Neural cell (in vitro differentiated cells): ENCODE results near the gene ATP11A. TPM values are rescaled to one million over a fixed set of nuclear protein-coding genes. Genes with fewer than 3 reads are reported as not detected.

ENCODE experiments used
- H2AFZ ChIP-seq: fragments of 200-600, 300-800 bp; sonication (generic), shearing (Covaris generic); 2 replicates; pipeline ENCODE4 v1.6.0; 2014; ENCODE audit warnings: low read depth, mild to moderate bottlenecking, antibody characterized with exemption, low read length, moderate library complexity
- H3F3A ChIP-seq: fragments of 200-600 bp; shearing (Covaris generic); 2 replicates; pipeline ENCODE4 v1.6.1; 2016; ENCODE audit warnings: mild to moderate bottlenecking, moderate library complexity, mixed read lengths, antibody characterized with exemption, low read length; ENCODE audit not compliant: insufficient read depth, poor library complexity, severe bottlenecking
- H3K27ac ChIP-seq: fragments of 200-600, 300-800 bp; sonication (generic), shearing (Covaris generic); 2 replicates; pipeline ENCODE4 v1.5.1; 2014; ENCODE audit warnings: mild to moderate bottlenecking, low read length, moderate library complexity
- H3K27me3 ChIP-seq: fragments of 300-800, 200-600 bp; sonication (generic), shearing (Covaris generic); 2 replicates; pipeline ENCODE4 v1.6.0; 2014; ENCODE audit warnings: mild to moderate bottlenecking, low read depth, low read length, moderate library complexity; ENCODE audit not compliant: insufficient read depth
- H3K36me3 ChIP-seq: fragments of 300-800, 200-600 bp; sonication (generic), shearing (Covaris generic); 2 replicates; pipeline ENCODE4 v1.5.1; 2014; ENCODE audit warnings: mild to moderate bottlenecking, antibody characterized with exemption, low read length, moderate library complexity; ENCODE audit not compliant: insufficient read depth
- H3K4me2 ChIP-seq: fragments of 300-800, 200-600 bp; sonication (generic), shearing (Covaris generic); 2 replicates; pipeline ENCODE4 v1.6.0; 2014; ENCODE audit warnings: mild to moderate bottlenecking, low read length
- H3K4me3 ChIP-seq: fragments of 300-800, 200-600 bp; sonication (generic), shearing (Covaris generic); 2 replicates; pipeline ENCODE4 v1.5.1; 2014; ENCODE audit warnings: mild to moderate bottlenecking, low read length, moderate library complexity
- H3K79me2 ChIP-seq: fragments of 200-600 bp; shearing (Covaris generic); replicated peaks from 2 replicates; pipeline ENCODE4 v1.6.0; 2014; ENCODE audit warnings: mild to moderate bottlenecking, low read length, moderate library complexity; ENCODE audit not compliant: insufficient read depth
- H3K9ac ChIP-seq: fragments of 300-800, 200-600 bp; sonication (generic), shearing (Covaris generic); 2 replicates; pipeline ENCODE4 v1.6.1; 2016; ENCODE audit warnings: mild to moderate bottlenecking, low read length, mixed read lengths
- H3K9me2 ChIP-seq: fragments of 200-600 bp; shearing (Covaris generic); 2 replicates; pipeline ENCODE4 v1.6.1; 2016; ENCODE audit warnings: mild to moderate bottlenecking, low read length, mixed read lengths; ENCODE audit not compliant: insufficient read depth
- H3K9me3 ChIP-seq: fragments of 200-600, 300-800 bp; sonication (generic), shearing (Covaris generic); 2 replicates; pipeline ENCODE4 v1.6.1; 2016; ENCODE audit warnings: mild to moderate bottlenecking, mixed run types, low read length, moderate library complexity, mixed read lengths
- H4K20me1 ChIP-seq: fragments of 200-600 bp; shearing (Covaris generic); 2 replicates; pipeline ENCODE4 v1.6.1; 2016; ENCODE audit warnings: mild to moderate bottlenecking, mixed run types; ENCODE audit not compliant: insufficient read depth
- CTCF ChIP-seq: fragments of 450-650 bp; IDR thresholded peaks from 2 replicates; pipeline ENCODE4 v1.5.1; 2014; ENCODE audit warnings: antibody characterized with exemption, mild to moderate bottlenecking, moderate library complexity; ENCODE audit not compliant: poor library complexity, severe bottlenecking
- EP300 ChIP-seq: fragments of 450-650 bp; conservative IDR thresholded peaks from 2 replicates; pipeline ENCODE4 v1.6.1; 2014; ENCODE audit warnings: antibody characterized with exemption, mild to moderate bottlenecking, moderate library complexity; ENCODE audit not compliant: poor library complexity, severe bottlenecking
- EZH2 ChIP-seq: fragments of 200-600, 300-800 bp; shearing (Covaris generic), sonication (generic); IDR thresholded peaks from 2 replicates; pipeline ENCODE4 v1.6.1; 2014; ENCODE audit warnings: antibody characterized with exemption, low read length, borderline replicate concordance, mild to moderate bottlenecking; ENCODE audit not compliant: insufficient read depth, poor library complexity, severe bottlenecking
- MXI1 ChIP-seq: fragments of 450-650 bp; conservative IDR thresholded peaks from 2 replicates; pipeline ENCODE4 v1.6.1; 2014; ENCODE audit warnings: antibody characterized with exemption, mild to moderate bottlenecking; ENCODE audit not compliant: poor library complexity, severe bottlenecking
- POLR2AphosphoS5 ChIP-seq: IDR thresholded peaks from 2 replicates; pipeline ENCODE4 v1.6.1; 2012
- RAD21 ChIP-seq: fragments of 450-650 bp; conservative IDR thresholded peaks from 2 replicates; pipeline ENCODE4 v1.6.1; 2014; ENCODE audit warnings: antibody characterized with exemption, mild to moderate bottlenecking, moderate library complexity
- REST ChIP-seq: IDR thresholded peaks from 2 replicates; pipeline ENCODE4 v1.6.1; 2012; ENCODE audit warnings: borderline replicate concordance
- SMC3 ChIP-seq: fragments of 450-650 bp; conservative IDR thresholded peaks from 2 replicates; pipeline ENCODE4 v1.6.1; 2014; ENCODE audit warnings: antibody characterized with exemption, mild to moderate bottlenecking, moderate library complexity; ENCODE audit not compliant: poor library complexity
- TAF1 ChIP-seq: IDR thresholded peaks from 2 replicates; pipeline ENCODE4 v1.6.1; 2012; ENCODE audit warnings: low read depth
- polyA plus RNA-seq: library from polyadenylated mRNA; depleted of rRNA; stranded (reverse); fragments of >200 nt; gene quantifications from 2 replicates; pipeline ENCODE4 v1.2.3, GENCODE V29; 2014

ATP11A gene
- polyA plus RNA-seq, 1 donor from 2014 or later: 3.0 TPM

GRCh38 chr13:112664501-112665203, 25.2 kb upstream of the ATP11A start:
- no peaks in the 10 kb centered on the region for H3K36me3 ChIP-seq
- H3K4me3 ChIP-seq: no peak overlapping the region
- no peaks in the 10 kb centered on the region for H3K27me3 ChIP-seq
- H3K9ac ChIP-seq: no peak overlapping the region
- TF ChIP-seq MXI1 (no peak), TAF1 (no peak), REST (no peak), EZH2 (no peak), POLR2AphosphoS5 (no peak), SMC3 (no peak), CTCF (no peak), RAD21 (no peak), EP300 (no peak)
- no peak overlapping the region for H3K4me2 ChIP-seq
- no peak overlapping the region for H3K27ac ChIP-seq
- H3K79me2 ChIP-seq: no peaks in the 10 kb centered on the region
- no peak overlapping the region for H2AFZ ChIP-seq
- no peaks in the 10 kb centered on the region for H4K20me1 ChIP-seq
- H3K9me2 ChIP-seq: no peaks in the 10 kb centered on the region
- H3F3A ChIP-seq: no peaks in the 10 kb centered on the region
- no peaks in the 10 kb centered on the region for H3K9me3 ChIP-seq

- Histone ChIP-seq H3K9me3 (no peaks in the 10 kb centered on the region), H3K9ac (no peak overlapping the region), H4K20me1 (no peaks in the 10 kb centered on the region), H3K36me3 (no peaks in the 10 kb centered on the region), H3K9me2 (no peaks in the 10 kb centered on the region), H3K79me2 (no peaks in the 10 kb centered on the region), H3K4me3 (no peak overlapping the region), H3K27ac (no peak overlapping the region), H3F3A (no peaks in the 10 kb centered on the region), H3K27me3 (no peaks in the 10 kb centered on the region), H2AFZ (no peak overlapping the region), H3K4me2 (no peak overlapping the region)
- TF ChIP-seq SMC3 (no peak), EZH2 (no peak), CTCF (no peak), MXI1 (no peak), TAF1 (no peak), REST (no peak), POLR2AphosphoS5 (no peak), EP300 (no peak), RAD21 (no peak)
Measured at GRCh38 chr13:112668924-112669323, 20.9 kb upstream of the ATP11A start.
